Suppressor macrophage treated with lipopolysaccharide for 4 hours (primary cell): ENCODE results near the gene CPEB1.
"Not testable (repeated sequence)": the region's sequence is repeated elsewhere in the genome, so short reads cannot be mapped to it uniquely, and the experiment has no call there.

Source experiments
- DNase-seq: peaks from one replicate; pipeline ENCODE4 v3.0.0-alpha.2; 2020

CPEB1 gene

GRCh38 chr15:82540055-82540983, 106.8 kb downstream of the CPEB1 start, which contains the start of gene RPS17:
Gene RPS17, minus strand, starts transcription at chr15:82540457. Its CDS starts 29 bp downstream, at chr15:82540428.
- peak; percentile 98 for DNase-seq

GRCh38 chr15:82539691-82540054, 107.5 kb downstream of the CPEB1 start:
- peak; percentile 32 for DNase-seq

- DNase-seq, result no peak
Measured at GRCh38 chr15:82538961-82539690, 108.0 kb downstream of the CPEB1 start.

- no peak for DNase-seq
Measured at GRCh38 chr15:82537351-82537908, 109.7 kb downstream of the CPEB1 start.

GRCh38 chr15:82536409-82537350, 110.5 kb downstream of the CPEB1 start:
- DNase-seq, result no peak

- DNase-seq, result no peak
Measured at GRCh38 chr15:82535566-82536408, 111.4 kb downstream of the CPEB1 start.

GRCh38 chr15:82535151-82535550, 112.0 kb downstream of the CPEB1 start:
- not testable (repeated sequence) for DNase-seq

GRCh38 chr15:82534457-82534861, 112.7 kb downstream of the CPEB1 start:
- not testable (repeated sequence) for DNase-seq

- DNase-seq, result no peak
Measured at GRCh38 chr15:82533801-82534200, 113.4 kb downstream of the CPEB1 start.

- DNase-seq, result no peak
Measured at GRCh38 chr15:82532991-82533481, 114.1 kb downstream of the CPEB1 start.

- DNase-seq, result no peak
Measured at GRCh38 chr15:82532383-82532990, 114.7 kb downstream of the CPEB1 start.

GRCh38 chr15:82531496-82532382, 115.4 kb downstream of the CPEB1 start:
- no peak for DNase-seq

- peak; percentile 59 for DNase-seq
Measured at GRCh38 chr15:82530606-82531379, 116.4 kb downstream of the CPEB1 start.

- DNase-seq, result no peak
Measured at GRCh38 chr15:82530006-82530405, 117.2 kb downstream of the CPEB1 start.

GRCh38 chr15:82513587-82513986, 133.6 kb downstream of the CPEB1 start:
- not testable (repeated sequence) for DNase-seq

GRCh38 chr15:82507693-82508092, 139.5 kb downstream of the CPEB1 start:
- not testable (repeated sequence) for DNase-seq

GRCh38 chr15:82507087-82507486, 140.1 kb downstream of the CPEB1 start:
- not testable (repeated sequence) for DNase-seq

GRCh38 chr15:82505842-82506241, 141.3 kb downstream of the CPEB1 start:
- DNase-seq, result not testable (repeated sequence)

GRCh38 chr15:82504074-82504473, 143.1 kb downstream of the CPEB1 start:
- DNase-seq, result not testable (repeated sequence)
